Keratinocyte (primary cell): ENCODE results near the gene CCDC8. TPM values are rescaled to one million over a fixed set of nuclear protein-coding genes. Genes with fewer than 3 reads are reported as not detected.

Source experiments
- DNase-seq: peaks from one replicate; pipeline ENCODE4 v3.0.0-alpha.2; 2011; ENCODE audit warnings: low read depth, missing footprints, low spot score
- FAIRE-seq: peaks from 2 replicates; lab custom pipeline; 2011; peaks lifted over from hg19 to GRCh38; lab: Jason Lieb, UNC
- H2AFZ ChIP-seq: 2 replicates; pipeline ENCODE4 v1.6.0; 2012; ENCODE audit warnings: low read length, control low read depth, inconsistent platforms; ENCODE audit not compliant: control insufficient read depth
- H3K27ac ChIP-seq: 2 replicates; pipeline ENCODE4 v1.5.1; 2011; ENCODE audit warnings: low read length; ENCODE audit not compliant: control insufficient read depth, insufficient read depth
- H3K27me3 ChIP-seq: 3 replicates; pipeline ENCODE4 v1.6.0; 2011; ENCODE audit warnings: low read length; ENCODE audit not compliant: control insufficient read depth, insufficient read depth; ENCODE audit errors: extremely low read depth
- H3K36me3 ChIP-seq, 2 experiments: 2 replicates in 1 of 2; 3 replicates in 1 of 2; pipeline ENCODE4 v1.5.1; 2011; ENCODE audit warnings: low read length in 2 of 2, mild to moderate bottlenecking in 1 of 2; ENCODE audit not compliant: control insufficient read depth in 2 of 2, insufficient read depth in 2 of 2; ENCODE audit errors: extremely low read depth in 1 of 2
- H3K4me1 ChIP-seq: 3 replicates; pipeline ENCODE4 v1.5.1; 2011; ENCODE audit warnings: low read length; ENCODE audit not compliant: control insufficient read depth, insufficient read depth; ENCODE audit errors: extremely low read depth
- H3K4me2 ChIP-seq: 3 replicates; pipeline ENCODE4 v1.6.0; 2011; ENCODE audit warnings: low read depth, low read length; ENCODE audit not compliant: control insufficient read depth, insufficient read depth; ENCODE audit errors: extremely low read depth
- H3K4me3 ChIP-seq, 3 experiments: fragments of 200-600 bp in 1 of 3; sonication (generic) in 1 of 3; 2 replicates in 2 of 3; 3 replicates in 1 of 3; pipeline ENCODE4 v1.5.1; 2011 to 2016; ENCODE audit warnings: low read length in 3 of 3, mild to moderate bottlenecking in 3 of 3, control low read depth in 2 of 3, inconsistent platforms in 1 of 3, low read depth in 1 of 3, mixed read lengths in 1 of 3, mixed run types in 1 of 3, moderate library complexity in 1 of 3; ENCODE audit not compliant: control insufficient read depth in 2 of 3, insufficient read depth in 2 of 3; ENCODE audit errors: extremely low read depth in 1 of 3
- H3K79me2 ChIP-seq: 2 replicates; pipeline ENCODE4 v1.6.0; 2012; ENCODE audit warnings: low read length; ENCODE audit not compliant: control insufficient read depth, insufficient read depth
- H3K9ac ChIP-seq: 3 replicates; pipeline ENCODE4 v1.6.0; 2011; ENCODE audit warnings: low read length; ENCODE audit not compliant: control insufficient read depth, insufficient read depth; ENCODE audit errors: extremely low read depth
- H3K9me1 ChIP-seq: 3 replicates; pipeline ENCODE4 v1.6.0; 2011; ENCODE audit warnings: low read length; ENCODE audit not compliant: control insufficient read depth, insufficient read depth; ENCODE audit errors: extremely low read depth
- H3K9me3 ChIP-seq: 2 replicates; pipeline ENCODE4 v1.5.1; 2012; ENCODE audit warnings: low read depth, low read length; ENCODE audit not compliant: control insufficient read depth
- H4K20me1 ChIP-seq: 3 replicates; pipeline ENCODE4 v1.6.0; 2011; ENCODE audit warnings: low read length; ENCODE audit not compliant: control insufficient read depth, insufficient read depth; ENCODE audit errors: extremely low read depth
- EZH2 ChIP-seq: IDR thresholded peaks from one replicate; pipeline ENCODE4 v1.6.1; 2012; ENCODE audit warnings: inconsistent platforms, mild to moderate bottlenecking, low read length, moderate library complexity
- dilution Hi-C: fragments of 300-500 bp; cut with MboI; formaldehyde crosslinking; loops from one replicate; pipeline ENCODE4 v1.7.0; 2020; ENCODE audit warnings: low sequenced_read_pairs; ENCODE audit not compliant: extremely low pct_ligation_motif_present
- polyA plus RNA-seq, 5 experiments: library from polyadenylated mRNA; depleted of rRNA in 3 of 5; stranded (reverse) in 3 of 5; stranded (forward) in 1 of 5; unstranded in 1 of 5; fragments of >200 nt; gene quantifications; 1 replicate in 1 of 5; 2 replicates in 3 of 5; 3 replicates in 1 of 5; pipeline versions ENCODE4 v1.2.1 to v1.2.3, GENCODE V29; 2011 to 2012; ENCODE audit warnings: missing spikeins in 2 of 5, low read depth in 1 of 5, low replicate concordance in 1 of 5
- TF ChIP-seq, protein P1 (sequence below), 3 experiments: IDR thresholded peaks in 1 of 3; conservative IDR thresholded peaks in 1 of 3; optimal IDR thresholded peaks in 1 of 3; 2 replicates in 2 of 3; 3 replicates in 1 of 3; pipeline versions ENCODE3 to v1.5.1; 2011; ENCODE audit warnings: low read length in 3 of 3, mild to moderate bottlenecking in 3 of 3, moderate library complexity in 2 of 3, control low read depth in 1 of 3, inconsistent platforms in 1 of 3; ENCODE audit not compliant: insufficient read depth in 2 of 3; ENCODE audit errors: extremely low read depth in 1 of 3

Gene CCDC8
- polyA plus RNA-seq, 1 donor (not counting 4 experiments of a cell fraction or from before 2014, with no cell fraction given): 5.2 TPM

DNA sequence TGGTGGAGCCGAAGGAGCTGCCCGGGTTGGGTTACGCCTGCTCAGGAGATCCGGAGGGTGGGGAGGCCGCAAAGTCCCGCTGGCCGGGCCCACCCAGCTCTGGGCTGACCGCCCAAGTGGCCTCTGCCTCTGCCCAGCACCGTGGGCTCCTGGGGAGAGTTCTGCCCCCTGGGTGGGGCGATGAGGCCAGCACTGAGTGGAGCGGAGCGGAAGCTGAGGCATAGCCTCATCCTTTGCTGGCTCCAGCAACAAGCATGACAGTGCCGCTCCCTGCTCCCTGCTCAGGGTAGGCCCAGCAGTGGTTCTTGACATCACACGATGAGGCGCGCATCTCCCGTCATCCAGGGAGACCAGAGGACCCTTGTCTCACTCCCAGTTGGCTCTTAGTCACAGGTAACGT lies 22.5 kb downstream of the CCDC8 start:
- DNase-seq: no peak
- H3K27ac ChIP-seq: no peak overlapping the region
- dilution Hi-C loops: no loop called here

DNA sequence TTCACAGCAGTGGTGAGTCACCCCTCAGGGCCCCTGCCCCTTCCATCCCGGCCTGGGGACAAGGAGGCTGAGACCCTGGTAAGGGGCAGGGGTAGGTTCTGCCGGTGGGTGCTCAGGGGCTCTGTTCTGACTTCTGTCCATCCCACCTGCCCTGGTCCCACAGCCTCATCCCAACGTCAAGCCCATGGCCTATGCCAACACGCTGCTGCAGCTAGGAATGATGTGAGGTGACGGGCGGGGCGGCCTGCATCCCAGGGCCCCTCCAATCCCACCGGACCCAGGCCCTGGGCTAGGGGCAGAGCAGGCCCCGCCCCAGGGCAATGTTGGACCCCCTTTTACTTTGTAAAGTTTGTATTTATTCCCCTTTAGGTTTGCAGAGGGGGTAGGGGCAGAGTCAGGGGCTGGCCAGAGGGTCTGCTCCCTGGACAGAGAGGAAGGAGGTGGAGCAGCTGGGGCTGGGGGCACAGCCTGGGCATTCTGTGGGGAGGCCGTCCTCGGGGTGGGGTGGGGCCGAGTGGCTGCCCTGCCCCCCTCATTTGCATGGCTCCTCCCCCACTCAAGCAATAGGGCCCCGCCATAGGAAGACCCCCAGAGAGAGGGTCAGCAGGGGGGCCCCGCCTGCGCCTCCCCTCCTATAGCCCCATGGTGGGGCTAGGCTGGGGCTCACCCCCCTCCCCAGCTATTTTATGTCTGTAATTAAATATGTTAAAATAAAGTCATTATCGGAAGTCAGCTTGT lies 23.1 kb downstream of the CCDC8 start:
- H3K36me3 ChIP-seq: peaks cover 28 to 29% of the 10 kb centered on the region in 2 experiments
- no peak overlapping the region for H3K4me2 ChIP-seq
- no peaks in the 10 kb centered on the region for H3K79me2 ChIP-seq
- no peak overlapping the region for H3K9ac ChIP-seq
- DNase-seq: no peak
- no peak overlapping the region for H2AFZ ChIP-seq
- peaks cover 4% of the 10 kb centered on the region for H3K9me3 ChIP-seq
- dilution Hi-C loops: no loop called here
- no peaks in the 10 kb centered on the region for H4K20me1 ChIP-seq
- FAIRE-seq: no peak
- H3K27ac ChIP-seq: no peak overlapping the region
- TF ChIP-seq EZH2: no peak
- TF ChIP-seq, protein P1, sequence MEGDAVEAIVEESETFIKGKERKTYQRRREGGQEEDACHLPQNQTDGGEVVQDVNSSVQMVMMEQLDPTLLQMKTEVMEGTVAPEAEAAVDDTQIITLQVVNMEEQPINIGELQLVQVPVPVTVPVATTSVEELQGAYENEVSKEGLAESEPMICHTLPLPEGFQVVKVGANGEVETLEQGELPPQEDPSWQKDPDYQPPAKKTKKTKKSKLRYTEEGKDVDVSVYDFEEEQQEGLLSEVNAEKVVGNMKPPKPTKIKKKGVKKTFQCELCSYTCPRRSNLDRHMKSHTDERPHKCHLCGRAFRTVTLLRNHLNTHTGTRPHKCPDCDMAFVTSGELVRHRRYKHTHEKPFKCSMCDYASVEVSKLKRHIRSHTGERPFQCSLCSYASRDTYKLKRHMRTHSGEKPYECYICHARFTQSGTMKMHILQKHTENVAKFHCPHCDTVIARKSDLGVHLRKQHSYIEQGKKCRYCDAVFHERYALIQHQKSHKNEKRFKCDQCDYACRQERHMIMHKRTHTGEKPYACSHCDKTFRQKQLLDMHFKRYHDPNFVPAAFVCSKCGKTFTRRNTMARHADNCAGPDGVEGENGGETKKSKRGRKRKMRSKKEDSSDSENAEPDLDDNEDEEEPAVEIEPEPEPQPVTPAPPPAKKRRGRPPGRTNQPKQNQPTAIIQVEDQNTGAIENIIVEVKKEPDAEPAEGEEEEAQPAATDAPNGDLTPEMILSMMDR (optimal IDR thresholded peaks at IDR 0.05 in 1 of 3, IDR thresholded peaks at IDR 0.05 in 1 of 3, conservative IDR thresholded peaks at IDR 0.05 in 1 of 3; ENCODE audit: extremely low read depth in 1 of 3, insufficient read depth in 2 of 3, low read length in 3 of 3): no peak
- no peaks in the 10 kb centered on the region for H3K9me1 ChIP-seq
- H3K4me3 ChIP-seq: no peak overlapping the region
- no peaks in the 10 kb centered on the region for H3K27me3 ChIP-seq
- no peaks in the 10 kb centered on the region for H3K4me1 ChIP-seq

More for the DNA sequence above, 22.5 kb downstream of the CCDC8 start:
- TF ChIP-seq EZH2: no peak
- TF ChIP-seq, protein P1 (optimal IDR thresholded peaks at IDR 0.05 in 1 of 3, IDR thresholded peaks at IDR 0.05 in 1 of 3, conservative IDR thresholded peaks at IDR 0.05 in 1 of 3; ENCODE audit: extremely low read depth in 1 of 3, insufficient read depth in 2 of 3, low read length in 3 of 3): no peak
- Histone ChIP-seq H3K9me1 (no peaks in the 10 kb centered on the region), H3K4me2 (no peak overlapping the region), H4K20me1 (no peaks in the 10 kb centered on the region), H3K27me3 (no peaks in the 10 kb centered on the region), H3K79me2 (no peaks in the 10 kb centered on the region), H3K9ac (no peak overlapping the region), H3K36me3 (peaks cover 28 to 29% of the 10 kb centered on the region in 2 experiments), H2AFZ (no peak overlapping the region), H3K9me3 (peaks cover 4% of the 10 kb centered on the region), H3K4me1 (no peaks in the 10 kb centered on the region), H3K4me3 (no peak overlapping the region)
- FAIRE-seq: no peak
